ENCODE data around the gene CAPN15. TPM values are rescaled to one million over a fixed set of nuclear protein-coding genes. Genes with fewer than 3 reads are reported as not detected.
"Not testable (repeated sequence)": the region's sequence is repeated elsewhere in the genome, so short reads cannot be mapped to it uniquely, and the experiment has no call there.

CAPN15 gene
- polyA plus RNA-seq, 1 donor: 31.7 TPM

DNA sequence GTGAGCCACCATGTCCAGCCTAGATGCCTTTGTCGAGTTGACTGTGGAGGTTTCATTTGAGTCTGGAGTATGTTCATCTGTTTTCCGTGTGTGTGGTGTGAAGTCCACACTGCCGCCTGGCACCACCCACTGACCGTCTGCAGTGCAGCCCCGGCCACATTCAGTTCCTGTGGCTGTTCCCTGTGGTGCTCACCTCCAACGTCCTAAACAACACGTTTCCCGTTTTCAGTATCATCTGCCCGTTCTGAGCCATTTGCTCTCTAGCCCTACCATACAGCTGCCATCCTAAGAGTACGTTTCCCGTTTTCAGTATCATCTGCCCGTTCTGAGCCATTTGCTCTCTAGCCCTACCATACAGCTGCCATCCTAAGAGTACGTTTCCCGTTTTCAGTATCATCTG, 20.0 kb upstream of the CAPN15 start:
- DNase-seq: not testable (repeated sequence)

DNA sequence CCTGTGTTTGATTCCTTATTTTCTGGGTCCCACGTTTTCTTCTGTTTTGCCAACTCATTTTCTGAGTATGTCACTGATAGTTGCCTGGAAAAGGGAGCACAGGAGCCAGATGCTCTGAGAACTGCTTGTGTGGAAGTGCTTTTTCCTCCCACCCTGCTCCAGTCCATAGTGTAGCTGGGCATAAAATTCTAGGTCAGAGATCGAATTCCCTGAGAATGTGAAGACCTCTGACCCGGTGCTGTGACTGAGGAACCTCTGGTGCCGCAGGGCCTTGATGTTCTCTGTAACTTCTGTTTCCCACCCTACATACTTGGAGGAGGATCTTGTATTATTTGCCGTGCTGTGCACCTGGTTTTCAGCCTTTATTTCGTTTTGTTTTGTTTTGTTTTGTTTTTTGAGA, 19.5 kb upstream of the CAPN15 start:
- DNase-seq: no peak

DNA sequence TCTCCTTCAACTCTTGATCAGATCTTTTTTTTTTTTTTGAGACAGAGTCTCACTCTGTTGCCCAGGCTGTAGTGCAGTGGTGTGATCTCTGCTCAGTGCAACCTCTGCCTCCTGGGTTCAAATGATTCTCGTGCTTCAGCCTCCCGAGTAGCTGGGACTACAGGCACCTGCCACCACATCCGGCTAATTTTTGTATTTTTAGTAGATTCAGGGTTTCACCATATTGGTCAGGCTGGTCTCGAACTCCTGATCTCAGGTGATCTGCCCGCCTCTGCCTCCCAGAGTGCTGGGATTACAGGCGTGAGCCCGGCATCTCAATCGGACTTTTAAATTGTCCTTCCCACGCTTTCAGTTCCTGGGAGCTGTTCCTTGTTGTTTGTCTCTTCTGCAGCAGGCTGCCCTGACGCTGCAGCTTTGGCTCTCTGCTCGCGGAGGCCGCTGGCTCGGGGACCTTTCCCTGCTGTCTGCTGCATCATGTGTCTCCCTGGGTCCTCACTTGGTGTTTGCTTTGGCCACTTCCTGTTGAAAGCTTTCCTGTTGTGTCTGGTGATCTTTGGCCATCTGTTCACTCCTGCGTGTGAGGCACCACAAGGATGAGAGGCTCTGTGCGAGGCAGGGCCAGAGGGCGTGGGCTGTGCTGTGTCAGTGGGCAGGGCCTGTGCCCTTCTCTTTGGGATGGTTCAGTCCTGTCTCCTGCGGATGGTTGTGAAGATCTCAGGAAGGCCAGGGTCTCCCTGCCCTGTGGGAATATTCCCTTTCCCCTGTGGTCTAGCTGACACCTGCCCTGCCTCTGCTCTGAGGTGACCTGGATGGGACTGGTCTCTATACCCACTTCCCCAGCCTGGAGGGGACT, 18.4 kb upstream of the CAPN15 start:
- no peak for DNase-seq

DNA sequence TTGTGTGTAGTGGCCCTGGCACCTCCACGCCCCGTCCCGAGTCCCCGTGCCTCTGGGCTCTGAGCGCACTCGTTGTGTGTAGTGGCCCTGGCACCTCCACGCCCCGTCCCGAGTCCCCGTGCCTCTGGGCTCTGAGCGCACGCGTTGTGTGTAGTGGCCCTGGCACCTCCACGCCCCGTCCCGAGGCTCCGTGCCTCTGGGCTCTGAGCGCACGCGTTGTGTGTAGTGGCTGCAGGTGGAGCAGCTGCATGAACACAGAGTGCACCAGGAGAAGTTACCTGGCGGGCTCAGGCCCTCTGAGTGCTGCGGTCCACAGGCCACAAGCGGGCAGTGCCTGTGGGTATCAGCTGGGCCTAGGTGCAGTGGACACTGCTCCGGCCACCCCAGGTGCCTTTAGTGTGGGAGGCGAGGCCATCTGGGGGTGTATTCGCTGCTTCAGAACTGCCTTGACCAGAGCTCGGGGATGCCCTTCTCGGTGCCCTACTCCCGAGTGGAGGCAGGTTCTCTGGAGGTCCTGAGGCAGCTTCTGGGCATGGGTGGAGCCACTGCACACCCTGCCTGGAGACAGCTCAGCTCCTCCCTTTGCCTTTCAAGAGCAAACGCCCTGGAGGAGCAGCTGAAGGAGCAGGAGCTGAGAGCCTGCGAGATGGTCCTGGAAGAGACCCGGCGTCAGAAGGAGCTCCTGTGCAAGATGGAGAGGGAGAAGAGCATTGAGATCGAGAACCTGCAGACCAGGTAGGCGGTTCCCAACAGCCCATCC, 17.3 kb upstream of the CAPN15 start:
- DNase-seq: no peak

DNA sequence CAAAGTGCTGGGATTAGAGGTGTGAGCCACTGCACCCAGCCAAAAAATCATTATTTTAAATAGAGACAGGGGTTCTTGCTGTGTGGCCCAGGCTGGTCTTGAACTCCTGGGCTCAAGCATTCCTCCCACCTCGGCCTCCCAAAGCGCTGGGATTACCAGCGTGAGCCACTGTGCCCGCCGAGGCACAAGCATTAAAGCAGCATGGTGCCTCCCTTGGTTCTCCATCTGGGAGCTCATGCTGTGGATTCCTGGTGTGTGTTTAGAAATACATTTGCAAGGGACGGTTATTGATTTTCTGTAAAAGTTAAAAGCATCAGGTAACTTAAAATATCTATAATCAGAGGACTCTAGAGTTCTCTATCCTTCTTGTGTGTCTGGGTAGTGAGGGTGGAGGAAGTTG, 14.7 kb upstream of the CAPN15 start:
- no peak for DNase-seq

DNA sequence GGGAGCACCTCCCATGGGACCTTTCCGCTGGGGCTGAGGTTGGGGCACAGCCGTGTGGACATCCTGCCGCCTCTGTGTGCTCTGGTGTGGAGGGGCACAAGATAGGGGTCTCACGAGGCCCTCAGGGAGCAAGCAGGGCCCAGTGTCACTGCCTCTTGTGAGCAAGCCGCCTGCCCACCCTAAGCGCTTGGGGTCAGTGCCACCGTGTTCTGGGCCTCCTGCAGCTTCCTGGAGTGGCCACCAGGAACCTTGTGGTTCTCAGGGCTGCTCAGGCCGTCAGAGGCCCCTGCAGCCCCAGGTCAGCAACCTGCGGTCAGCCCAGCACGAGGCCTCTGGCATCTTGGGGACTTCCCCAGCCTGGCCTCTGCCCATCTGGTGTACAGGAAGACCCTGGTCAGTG, 13.6 kb upstream of the CAPN15 start:
- no peak for DNase-seq

DNA sequence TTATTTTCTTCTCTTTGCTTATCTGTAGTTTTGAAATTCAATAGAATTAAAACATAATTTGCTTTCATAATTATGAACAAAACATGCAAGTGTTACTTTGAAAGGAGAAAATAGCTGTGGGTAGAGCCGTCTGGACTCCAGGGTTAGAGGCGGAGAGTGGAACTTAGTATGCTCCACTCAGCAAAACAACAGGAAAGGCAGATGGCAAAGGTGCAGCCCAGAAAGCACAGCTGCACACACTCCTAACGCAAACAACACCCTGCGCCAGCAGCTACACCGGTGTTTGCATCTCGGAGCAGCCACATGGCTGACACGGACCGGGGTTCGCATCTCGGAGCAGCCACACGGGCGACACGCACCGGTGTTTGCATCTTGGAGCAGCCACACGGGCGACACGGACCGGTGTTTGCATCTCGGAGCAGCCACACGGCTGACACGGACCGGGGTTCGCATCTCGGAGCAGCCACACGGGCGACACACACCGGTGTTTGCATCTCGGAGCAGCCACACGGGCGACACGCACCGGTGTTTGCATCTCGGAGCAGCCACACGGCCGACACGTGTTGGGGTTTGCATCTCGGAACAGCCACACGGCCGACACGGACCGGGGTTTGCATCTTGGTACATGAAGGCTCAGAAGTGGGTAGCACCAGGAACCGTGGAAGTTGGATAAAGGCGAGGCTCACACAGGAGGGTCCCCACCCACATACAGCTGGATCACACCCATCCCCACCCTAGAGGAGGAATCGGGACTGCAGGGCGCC, 12.2 kb upstream of the CAPN15 start:
- no peak for DNase-seq

DNA sequence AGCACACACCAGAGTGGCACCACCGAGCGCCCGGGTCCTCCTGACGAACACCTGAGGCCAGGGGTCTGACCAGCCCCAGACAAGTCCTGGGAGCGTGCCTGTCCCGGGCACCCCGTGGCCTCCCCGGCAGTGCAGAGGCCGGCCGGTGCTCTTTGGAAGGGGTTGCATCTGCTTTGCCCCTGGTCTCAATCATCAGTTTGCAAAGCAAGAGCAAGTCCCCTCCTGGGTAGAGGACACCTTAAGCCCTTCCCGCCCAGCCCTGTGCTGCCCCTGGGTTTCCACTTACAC, 11.6 kb upstream of the CAPN15 start:
- DNase-seq: no peak

DNA sequence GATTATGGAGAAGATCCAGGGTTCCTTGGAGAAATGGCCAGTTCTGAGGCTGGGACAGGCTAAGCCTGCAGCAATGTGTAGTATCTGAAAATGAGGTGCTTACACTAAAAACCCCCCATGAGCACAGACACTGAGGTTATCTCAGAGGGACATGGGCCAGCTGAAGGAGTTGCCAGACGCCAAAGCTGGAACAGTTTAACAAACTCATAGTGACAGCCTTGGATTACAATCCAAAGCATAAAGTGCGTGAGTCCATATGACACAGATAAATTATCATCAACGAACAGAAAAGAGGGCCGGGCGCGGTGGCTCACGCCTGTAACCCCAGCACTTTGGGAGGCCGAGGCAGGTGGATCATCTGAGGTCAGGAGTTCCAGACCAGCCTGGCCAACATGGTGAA, 11.2 kb upstream of the CAPN15 start:
- no peak for DNase-seq

DNA sequence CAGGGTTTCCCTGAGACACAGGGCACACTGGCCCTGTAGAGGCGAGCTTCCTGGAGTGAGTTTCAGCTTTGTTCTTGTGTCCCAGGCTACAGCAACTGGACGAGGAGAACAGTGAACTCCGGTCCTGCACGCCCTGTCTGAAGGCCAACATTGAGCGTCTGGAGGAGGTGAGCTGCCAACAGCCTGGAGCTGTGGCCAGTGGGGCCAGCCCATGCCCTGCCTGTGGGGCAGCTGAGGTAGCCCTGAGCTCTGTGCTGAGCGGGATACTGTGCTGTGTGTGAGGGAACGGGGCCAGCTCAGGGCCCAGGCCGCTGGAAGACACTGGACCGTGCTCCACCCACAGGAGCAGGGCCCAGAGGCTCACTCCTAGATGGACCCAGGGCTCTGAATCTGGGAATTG, 8.7 kb upstream of the CAPN15 start:
- no peak for DNase-seq

DNA sequence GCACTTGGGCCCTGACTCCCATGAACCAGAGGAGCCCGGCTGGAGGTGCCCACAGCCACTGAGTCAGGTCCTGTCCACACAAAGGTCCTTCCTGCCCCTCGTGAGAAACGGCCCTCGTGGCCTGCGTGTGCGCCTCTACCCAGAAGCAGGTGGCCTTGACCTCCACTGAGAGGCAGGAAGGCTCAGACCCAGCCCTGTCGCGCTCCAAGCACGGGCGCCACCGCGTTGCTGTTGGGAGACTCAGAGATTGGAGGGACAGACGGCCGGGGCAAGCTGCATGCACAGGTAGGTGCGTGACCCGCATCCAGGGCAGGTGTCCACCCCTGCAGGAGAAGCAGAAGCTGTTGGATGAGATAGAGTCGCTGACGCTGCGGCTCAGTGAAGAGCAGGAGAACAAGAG, 8.1 kb upstream of the CAPN15 start:
- no peak for DNase-seq

DNA sequence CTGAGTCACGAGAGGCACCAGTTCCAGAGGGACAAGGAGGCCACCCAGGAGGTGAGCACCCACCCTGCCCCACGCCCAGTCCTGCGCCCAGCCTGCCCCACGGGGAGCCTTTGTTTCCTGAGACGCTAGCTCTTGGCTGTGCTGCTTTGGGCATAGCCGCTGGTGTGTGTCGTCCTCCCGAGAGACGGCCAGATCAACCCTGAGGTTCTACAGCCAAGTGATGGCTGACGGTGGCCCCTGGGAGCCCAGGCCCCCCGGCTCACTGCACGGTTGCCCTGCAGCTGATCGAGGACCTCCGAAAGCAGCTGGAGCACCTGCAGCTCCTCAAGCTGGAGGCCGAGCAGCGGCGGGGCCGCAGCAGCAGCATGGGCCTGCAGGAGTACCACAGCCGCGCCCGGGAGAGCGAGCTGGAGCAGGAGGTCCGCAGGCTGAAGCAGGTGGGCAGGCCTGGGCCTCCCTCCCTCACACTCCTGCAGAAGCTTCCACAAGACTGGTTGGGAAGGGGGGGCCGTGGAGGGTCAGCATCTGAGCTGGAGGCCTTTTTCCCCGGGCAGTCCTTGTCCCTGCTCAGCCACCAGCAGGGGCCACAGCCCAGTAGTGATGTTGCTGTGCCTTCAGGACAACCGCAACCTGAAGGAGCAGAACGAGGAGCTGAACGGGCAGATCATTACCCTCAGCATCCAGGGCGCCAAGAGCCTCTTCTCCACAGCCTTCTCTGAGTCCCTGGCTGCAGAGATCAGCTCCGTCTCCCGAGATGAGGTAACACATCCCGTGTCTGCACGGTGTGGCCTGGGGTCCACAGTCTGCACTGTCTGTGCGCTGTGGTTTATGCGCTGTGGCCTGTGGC, 7.4 kb upstream of the CAPN15 start:
- DNase-seq: no peak

DNA sequence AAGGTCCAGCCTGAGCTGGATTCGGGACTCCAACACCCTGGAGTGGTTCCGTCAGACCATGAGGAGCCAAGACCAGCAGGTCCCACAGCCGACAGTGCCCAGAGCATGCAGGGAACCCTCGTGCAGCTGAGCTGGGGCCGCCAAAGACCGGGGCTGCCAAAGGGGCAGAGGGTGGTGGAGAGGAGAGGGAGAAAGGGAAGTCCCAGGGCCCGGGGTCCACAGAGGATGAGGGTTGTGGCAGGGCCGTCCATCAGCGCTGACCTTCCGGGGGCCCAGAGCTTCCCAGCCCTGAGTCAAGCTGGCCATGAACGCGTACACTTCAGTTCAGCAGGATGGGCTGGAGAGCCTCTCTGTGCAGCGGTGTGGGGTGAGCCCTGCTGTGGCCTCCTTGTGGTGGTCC, 6.7 kb upstream of the CAPN15 start:
- no peak for DNase-seq

DNA sequence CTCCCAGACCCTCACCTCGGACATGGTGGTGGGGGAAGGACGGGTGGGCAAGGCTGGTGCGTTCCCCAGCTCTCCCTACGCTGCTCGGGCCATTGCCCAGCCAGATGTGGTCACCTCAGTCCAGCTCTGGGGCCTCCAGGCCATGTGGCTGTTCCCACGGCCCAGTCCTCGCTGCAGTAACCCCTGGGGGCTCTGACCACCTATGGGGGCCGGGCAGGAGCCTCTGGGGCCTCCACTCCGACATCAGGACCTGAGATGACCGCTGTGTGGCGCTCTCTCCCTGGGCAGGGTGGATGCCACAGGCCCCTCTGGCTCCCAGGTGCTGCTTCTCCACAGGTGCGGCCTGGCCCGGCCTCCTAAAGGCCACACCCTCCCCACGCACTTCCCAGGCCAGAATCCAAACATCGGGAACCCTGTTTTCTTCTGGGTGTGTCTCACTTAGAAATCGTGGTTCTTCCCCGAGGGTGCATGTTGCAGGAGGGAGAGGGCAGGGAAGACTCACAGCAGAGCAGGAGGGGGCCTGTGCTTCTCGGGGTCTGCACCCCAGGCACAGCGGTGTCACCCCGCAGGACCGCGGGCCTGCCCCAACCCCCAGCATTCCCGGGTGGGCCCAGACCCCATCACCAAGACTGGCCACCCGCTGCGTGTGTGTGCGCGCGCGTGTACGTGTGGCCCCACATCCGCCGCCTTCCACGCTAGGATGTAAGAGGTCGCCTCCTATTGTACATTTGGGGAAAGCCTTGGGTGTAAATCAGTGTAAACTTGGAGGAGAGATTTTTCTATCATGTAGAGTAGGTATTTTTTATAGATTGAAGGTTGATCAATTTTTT, 5.9 kb upstream of the CAPN15 start:
- no peak for DNase-seq

DNA sequence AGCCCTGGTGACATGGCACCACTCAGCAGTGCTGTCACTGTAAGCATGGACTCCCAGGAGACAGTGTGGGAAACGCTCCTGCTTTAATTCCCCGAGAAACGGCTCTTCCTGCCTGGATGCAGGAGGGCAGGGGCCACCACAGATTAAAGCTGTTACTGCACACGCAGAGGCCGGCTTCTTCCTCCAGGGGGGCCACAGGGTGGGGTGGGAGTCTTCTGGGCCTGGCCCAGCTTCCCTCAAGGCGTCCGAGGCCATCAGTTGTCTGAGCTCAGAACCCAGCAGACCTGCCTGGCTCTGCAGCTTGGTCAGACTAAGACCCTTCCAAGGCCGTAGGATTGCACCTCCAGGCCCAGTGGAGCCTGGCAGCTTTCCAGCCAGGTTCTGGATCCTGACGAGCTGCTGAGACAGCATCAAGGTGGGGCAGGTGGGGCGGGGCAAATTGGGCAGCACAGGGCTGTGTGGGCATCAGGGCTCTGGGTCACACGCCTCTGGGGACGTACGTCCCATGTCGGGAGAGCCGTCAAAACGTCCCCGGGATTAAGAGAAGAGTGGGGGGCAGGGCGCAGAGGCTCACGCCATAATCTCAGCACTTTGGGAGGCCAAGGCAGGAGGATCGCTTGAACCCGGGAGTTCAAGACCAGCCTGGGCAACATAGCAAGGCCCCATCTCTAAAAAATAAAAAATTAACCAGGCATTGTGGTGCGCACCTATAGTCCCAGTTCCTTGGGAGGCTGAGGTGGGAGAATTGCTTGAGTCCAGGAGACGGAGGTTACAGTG, 5.0 kb upstream of the CAPN15 start:
- no peak for DNase-seq

DNA sequence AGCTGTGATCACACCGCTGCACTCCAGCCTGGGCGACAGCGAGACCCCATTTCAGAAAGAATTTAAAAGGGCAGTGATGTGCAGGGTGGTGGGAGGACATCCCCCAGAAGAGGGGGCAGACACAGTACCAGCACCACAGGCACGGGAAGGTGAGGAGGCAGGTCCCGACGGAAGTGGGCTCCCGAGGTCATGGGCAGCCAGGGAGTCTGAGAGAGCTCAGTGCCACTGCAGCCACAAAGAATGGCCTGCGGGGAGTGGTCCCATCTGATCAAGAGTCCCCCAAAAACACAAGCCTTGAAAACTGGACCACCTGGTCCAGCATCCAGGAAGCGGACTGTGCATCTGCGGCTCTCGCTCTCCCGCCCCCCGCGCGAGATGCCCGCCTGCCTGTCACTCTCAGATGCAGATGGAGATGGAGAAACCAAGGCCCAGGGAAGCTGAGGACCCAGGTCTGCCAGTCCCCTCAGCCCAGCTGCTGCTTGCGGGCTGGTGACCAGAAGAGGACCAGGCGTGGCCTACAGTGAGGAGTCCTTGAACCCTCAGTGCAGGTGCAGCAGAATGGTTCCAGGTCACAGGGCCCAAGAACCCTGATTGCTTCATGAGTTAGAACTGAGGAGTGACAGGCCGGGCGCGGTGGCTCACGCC, 4.3 kb upstream of the CAPN15 start:
- DNase-seq: no peak

DNA sequence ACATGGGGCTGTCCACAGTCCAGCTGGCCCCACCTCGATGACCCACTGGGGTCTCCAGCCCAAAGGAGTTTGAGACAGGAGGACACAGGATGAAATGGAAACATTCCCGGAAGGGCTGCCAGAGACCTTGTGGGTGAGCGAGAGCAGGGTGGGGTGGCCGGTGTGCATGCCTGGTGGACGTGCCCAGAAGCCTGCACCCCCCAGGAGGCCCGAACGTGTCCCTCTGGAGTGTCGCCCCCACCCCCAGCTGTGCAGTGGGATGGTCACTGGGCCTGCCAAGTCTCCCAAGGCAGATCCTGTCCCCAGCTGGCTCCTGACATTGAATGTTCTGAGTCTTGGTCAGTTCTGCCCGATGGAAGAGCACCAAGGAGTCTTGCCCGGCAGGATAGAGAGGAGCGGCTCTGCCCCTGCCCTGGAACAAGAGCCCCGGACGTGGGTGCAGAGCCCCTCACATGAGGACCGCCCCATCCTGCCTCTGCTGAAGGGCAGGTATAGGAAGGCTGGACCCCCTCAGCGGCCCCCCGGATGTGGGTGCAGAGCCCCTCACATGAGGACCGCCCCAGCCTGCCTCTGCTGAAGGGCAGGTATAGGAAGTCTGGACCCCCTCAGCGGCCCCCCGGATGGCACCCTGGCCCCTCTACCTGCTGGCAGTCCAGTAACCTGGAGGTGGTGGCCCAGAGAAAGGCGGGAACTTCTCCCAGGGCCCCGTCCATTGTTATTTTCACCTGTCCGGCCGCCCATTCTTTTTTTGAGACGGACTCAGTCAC, 3.1 kb upstream of the CAPN15 start:
- DNase-seq: no peak

DNA sequence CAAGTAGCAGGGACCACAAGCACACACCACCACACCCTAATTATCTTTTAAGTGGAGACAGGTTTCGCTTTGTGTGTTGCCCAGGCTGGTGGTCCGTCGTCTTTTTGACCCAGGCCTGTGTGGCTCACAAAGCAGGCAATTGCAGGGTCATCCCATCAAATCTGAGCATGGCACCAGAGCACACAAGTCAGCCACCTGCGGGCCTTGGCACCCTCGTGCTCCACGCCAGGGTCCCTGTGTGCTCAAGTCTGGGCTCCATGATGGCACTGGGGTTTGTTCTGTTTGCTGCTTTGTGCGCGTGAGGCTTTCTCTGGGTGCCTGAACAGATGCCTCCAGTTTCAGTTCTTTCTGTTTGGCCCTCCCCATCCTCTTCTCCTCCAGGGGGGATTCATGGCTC, 2.4 kb upstream of the CAPN15 start:
- no peak for DNase-seq

DNA sequence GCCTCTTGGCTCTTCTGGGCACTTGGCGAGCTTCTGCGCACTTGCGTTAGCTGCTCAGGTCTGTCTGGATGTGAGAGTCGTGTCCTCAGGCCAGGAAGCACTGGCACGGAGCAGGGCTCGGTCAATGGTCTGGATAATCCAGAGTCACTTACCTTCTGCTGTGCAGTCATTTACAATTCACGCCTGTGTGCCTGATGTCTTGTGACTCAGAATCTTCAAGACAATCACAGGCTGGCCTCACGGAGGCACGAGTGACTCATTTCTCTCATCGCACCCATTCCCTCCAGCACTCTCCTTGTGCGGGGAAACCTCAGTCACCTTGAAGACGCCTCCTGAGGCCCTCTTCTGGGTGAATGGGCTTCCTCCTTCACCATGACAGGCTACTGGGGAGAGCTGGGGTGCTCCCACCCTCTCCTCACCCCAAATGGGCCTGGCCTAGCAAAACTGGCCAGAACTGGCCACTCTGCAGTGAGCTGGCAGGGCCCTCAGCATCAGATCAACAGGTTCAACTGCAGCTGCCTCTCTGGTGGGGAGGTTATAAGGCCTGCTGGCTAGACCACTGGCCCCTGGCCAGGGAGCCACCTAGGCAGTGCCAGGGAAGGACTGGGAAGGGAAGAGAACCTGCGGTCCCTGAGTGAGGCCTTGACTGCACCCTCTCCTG, 1.9 kb upstream of the CAPN15 start:
- no peak for DNase-seq
